ENCODE results near the gene MAML2.
A peak's percentile ranks its signal among the peaks of the same experiment; 100 is the strongest.

Gene MAML2

GRCh38 chr11:96004862-96005261 lies 338.1 kb downstream of the MAML2 start:
- Histone ChIP-seq H3K9ac (ENCODE audit: low read depth in 1 of 2, low read length in 2 of 2) (no peak overlapping the region), H3K4me3 (ENCODE audit: low read length in 2 of 2) (no peak overlapping the region), H3K27me3 (ENCODE audit: control insufficient read depth in 2 of 2, insufficient read depth in 2 of 2, low read length in 2 of 2) (no peaks in the 10 kb centered on the region), H3K36me3 (ENCODE audit: control insufficient read depth in 2 of 2, insufficient read depth in 2 of 2, low read length in 2 of 2) (no peaks in the 10 kb centered on the region), H3K9me3 (ENCODE audit: control insufficient read depth in 2 of 2, low read length in 2 of 2) (no peaks in the 10 kb centered on the region), H3K4me1 (ENCODE audit: control insufficient read depth in 2 of 2, insufficient read depth in 2 of 2, low read length in 2 of 2) (peaks cover 2 to 5% of the 10 kb centered on the region in 2 donors), H3K27ac (ENCODE audit: low read depth in 2 of 2, low read length in 2 of 2) (no peak overlapping the region)

GRCh38 chr11:96002754-96003290 lies 340.2 kb downstream of the MAML2 start:
- no peak overlapping the region for H3K9ac ChIP-seq (ENCODE audit: low read depth in 1 of 2, low read length in 2 of 2)
- H3K4me1 ChIP-seq (ENCODE audit: control insufficient read depth in 2 of 2, insufficient read depth in 2 of 2, low read length in 2 of 2) = peaks cover 5 to 7% of the 10 kb centered on the region in 2 donors
- no peak overlapping the region for H3K27ac ChIP-seq (ENCODE audit: low read depth in 2 of 2, low read length in 2 of 2)
- no peak overlapping the region for H3K4me3 ChIP-seq (ENCODE audit: low read length in 2 of 2)
- H3K36me3 ChIP-seq (ENCODE audit: control insufficient read depth in 2 of 2, insufficient read depth in 2 of 2, low read length in 2 of 2) = no peaks in the 10 kb centered on the region
- H3K9me3 ChIP-seq (ENCODE audit: control insufficient read depth in 2 of 2, low read length in 2 of 2) = no peaks in the 10 kb centered on the region
- H3K27me3 ChIP-seq (ENCODE audit: control insufficient read depth in 2 of 2, insufficient read depth in 2 of 2, low read length in 2 of 2) = no peaks in the 10 kb centered on the region

DNA sequence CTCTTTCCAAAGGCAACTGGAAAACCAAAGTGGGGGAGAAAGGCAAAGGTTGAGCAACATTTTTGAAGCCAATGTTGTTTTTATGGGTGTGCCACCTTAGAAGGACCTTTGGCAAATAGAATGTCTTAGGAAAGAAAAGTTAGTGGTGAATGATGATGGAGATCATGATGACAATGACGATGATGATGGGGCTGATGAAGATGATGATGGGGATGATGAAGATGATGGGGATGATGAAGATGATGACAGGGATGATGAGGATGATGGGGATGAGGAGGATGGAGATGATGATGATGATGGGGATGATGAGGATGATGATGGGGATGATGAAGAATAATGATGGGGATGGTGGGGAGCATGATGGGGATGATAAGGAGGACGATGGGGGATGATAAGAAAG lies 340.7 kb downstream of the MAML2 start:
- H3K4me1 ChIP-seq (ENCODE audit: control insufficient read depth in 2 of 2, insufficient read depth in 2 of 2, low read length in 2 of 2) = peaks cover 5 to 7% of the 10 kb centered on the region in 2 donors
- no peaks in the 10 kb centered on the region for H3K27me3 ChIP-seq (ENCODE audit: control insufficient read depth in 2 of 2, insufficient read depth in 2 of 2, low read length in 2 of 2)
- H3K9me3 ChIP-seq (ENCODE audit: control insufficient read depth in 2 of 2, low read length in 2 of 2) = no peaks in the 10 kb centered on the region
- H3K9ac ChIP-seq (ENCODE audit: low read depth in 1 of 2, low read length in 2 of 2) = no peak overlapping the region
- H3K36me3 ChIP-seq (ENCODE audit: control insufficient read depth in 2 of 2, insufficient read depth in 2 of 2, low read length in 2 of 2) = no peaks in the 10 kb centered on the region
- no peak overlapping the region for H3K4me3 ChIP-seq (ENCODE audit: low read length in 2 of 2)
- no peak overlapping the region for H3K27ac ChIP-seq (ENCODE audit: low read depth in 2 of 2, low read length in 2 of 2)

- Histone ChIP-seq H3K27me3 (ENCODE audit: control insufficient read depth in 2 of 2, insufficient read depth in 2 of 2, low read length in 2 of 2) (no peaks in the 10 kb centered on the region), H3K4me3 (ENCODE audit: low read length in 2 of 2) (no peak overlapping the region), H3K36me3 (ENCODE audit: control insufficient read depth in 2 of 2, insufficient read depth in 2 of 2, low read length in 2 of 2) (no peaks in the 10 kb centered on the region), H3K4me1 (ENCODE audit: control insufficient read depth in 2 of 2, insufficient read depth in 2 of 2, low read length in 2 of 2) (peaks cover 5 to 7% of the 10 kb centered on the region in 2 donors), H3K9ac (ENCODE audit: low read depth in 1 of 2, low read length in 2 of 2) (no peak overlapping the region), H3K9me3 (ENCODE audit: control insufficient read depth in 2 of 2, low read length in 2 of 2) (no peaks in the 10 kb centered on the region), H3K27ac (ENCODE audit: low read depth in 2 of 2, low read length in 2 of 2) (peak overlapping the region in 1 of 2 donors; percentile 11)
Measured at GRCh38 chr11:96001037-96001436, 342.0 kb downstream of the MAML2 start.

GRCh38 chr11:95999711-96000406 lies 343.1 kb downstream of the MAML2 start:
- H3K9me3 ChIP-seq (ENCODE audit: control insufficient read depth in 2 of 2, low read length in 2 of 2) = no peaks in the 10 kb centered on the region
- H3K4me1 ChIP-seq (ENCODE audit: control insufficient read depth in 2 of 2, insufficient read depth in 2 of 2, low read length in 2 of 2) = peaks cover 5 to 7% of the 10 kb centered on the region in 2 donors
- H3K4me3 ChIP-seq (ENCODE audit: low read length in 2 of 2) = no peak overlapping the region
- no peak overlapping the region for H3K9ac ChIP-seq (ENCODE audit: low read depth in 1 of 2, low read length in 2 of 2)
- no peaks in the 10 kb centered on the region for H3K36me3 ChIP-seq (ENCODE audit: control insufficient read depth in 2 of 2, insufficient read depth in 2 of 2, low read length in 2 of 2)
- peak overlapping the region; percentile 24 to 62 for H3K27ac ChIP-seq (ENCODE audit: low read depth in 2 of 2, low read length in 2 of 2)
- H3K27me3 ChIP-seq (ENCODE audit: control insufficient read depth in 2 of 2, insufficient read depth in 2 of 2, low read length in 2 of 2) = no peaks in the 10 kb centered on the region

GRCh38 chr11:95996621-95997235 lies 346.3 kb downstream of the MAML2 start:
- Histone ChIP-seq H3K9me3 (ENCODE audit: control insufficient read depth in 2 of 2, low read length in 2 of 2) (no peaks in the 10 kb centered on the region), H3K36me3 (ENCODE audit: control insufficient read depth in 2 of 2, insufficient read depth in 2 of 2, low read length in 2 of 2) (no peaks in the 10 kb centered on the region), H3K27ac (ENCODE audit: low read depth in 2 of 2, low read length in 2 of 2) (no peak overlapping the region)

DNA sequence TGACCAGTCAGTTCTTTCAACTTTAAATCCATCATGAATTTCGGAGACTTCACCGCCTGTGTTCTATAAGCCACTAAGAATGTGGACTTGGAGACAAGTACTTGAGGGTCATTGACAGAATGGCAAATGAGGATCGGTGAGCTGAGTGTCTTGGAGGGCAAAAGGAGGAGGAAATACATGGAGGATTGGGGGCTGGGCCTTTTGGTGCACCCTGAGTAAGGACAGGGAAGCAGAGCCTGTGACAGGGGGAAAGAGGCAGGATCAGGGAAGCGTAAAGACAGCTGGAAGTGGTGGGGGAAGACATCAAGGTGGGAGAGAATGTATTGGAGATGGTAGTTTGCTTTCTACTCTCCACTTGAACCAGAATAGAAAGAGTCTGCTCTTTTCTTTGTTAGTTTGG lies 348.7 kb downstream of the MAML2 start:
- Histone ChIP-seq H3K9me3 (ENCODE audit: control insufficient read depth in 2 of 2, low read length in 2 of 2) (no peaks in the 10 kb centered on the region), H3K27ac (ENCODE audit: low read depth in 2 of 2, low read length in 2 of 2) (no peak overlapping the region), H3K4me1 (ENCODE audit: control insufficient read depth in 2 of 2, insufficient read depth in 2 of 2, low read length in 2 of 2) (peaks cover 6 to 9% of the 10 kb centered on the region in 2 donors)

More at GRCh38 chr11:95996621-95997235, 346.3 kb downstream of the MAML2 start:
- Histone ChIP-seq H3K4me3 (ENCODE audit: low read length in 2 of 2) (no peak overlapping the region), H3K4me1 (ENCODE audit: control insufficient read depth in 2 of 2, insufficient read depth in 2 of 2, low read length in 2 of 2) (peaks cover 5 to 8% of the 10 kb centered on the region in 2 donors), H3K9ac (ENCODE audit: low read depth in 1 of 2, low read length in 2 of 2) (no peak overlapping the region), H3K27me3 (ENCODE audit: control insufficient read depth in 2 of 2, insufficient read depth in 2 of 2, low read length in 2 of 2) (no peaks in the 10 kb centered on the region)

GRCh38 chr11:95993438-95994298 lies 349.3 kb downstream of the MAML2 start:
- Histone ChIP-seq H3K4me3 (ENCODE audit: low read length in 2 of 2) (no peak overlapping the region), H3K36me3 (ENCODE audit: control insufficient read depth in 2 of 2, insufficient read depth in 2 of 2, low read length in 2 of 2) (no peaks in the 10 kb centered on the region), H3K9ac (ENCODE audit: low read depth in 1 of 2, low read length in 2 of 2) (no peak overlapping the region), H3K9me3 (ENCODE audit: control insufficient read depth in 2 of 2, low read length in 2 of 2) (no peaks in the 10 kb centered on the region), H3K27ac (ENCODE audit: low read depth in 2 of 2, low read length in 2 of 2) (no peak overlapping the region), H3K27me3 (ENCODE audit: control insufficient read depth in 2 of 2, insufficient read depth in 2 of 2, low read length in 2 of 2) (no peaks in the 10 kb centered on the region), H3K4me1 (ENCODE audit: control insufficient read depth in 2 of 2, insufficient read depth in 2 of 2, low read length in 2 of 2) (peaks cover 6 to 9% of the 10 kb centered on the region in 2 donors)

More for the DNA sequence above, 348.7 kb downstream of the MAML2 start:
- Histone ChIP-seq H3K27me3 (ENCODE audit: control insufficient read depth in 2 of 2, insufficient read depth in 2 of 2, low read length in 2 of 2) (no peaks in the 10 kb centered on the region), H3K36me3 (ENCODE audit: control insufficient read depth in 2 of 2, insufficient read depth in 2 of 2, low read length in 2 of 2) (no peaks in the 10 kb centered on the region), H3K9ac (ENCODE audit: low read depth in 1 of 2, low read length in 2 of 2) (no peak overlapping the region), H3K4me3 (ENCODE audit: low read length in 2 of 2) (no peak overlapping the region)

DNA sequence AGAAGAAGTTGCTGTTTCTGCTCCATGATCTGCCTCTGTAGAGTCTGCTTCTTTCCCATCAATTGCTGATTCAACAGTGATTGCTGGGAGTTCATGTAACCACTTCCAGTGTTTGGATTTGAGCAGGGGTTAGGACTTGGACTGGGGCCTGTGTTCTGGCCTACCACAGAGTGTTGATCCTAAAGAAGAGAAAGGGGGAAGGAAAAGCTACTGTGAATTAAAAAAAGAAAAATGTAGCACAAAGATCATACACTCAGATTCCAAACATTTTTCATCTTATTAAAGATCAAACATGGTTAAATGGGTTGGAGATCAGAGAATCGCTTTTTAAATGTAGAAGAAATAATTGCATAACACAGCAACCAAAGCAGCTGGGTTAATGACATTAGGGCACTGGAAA lies 351.4 kb downstream of the MAML2 start:
- Histone ChIP-seq H3K9me3 (ENCODE audit: control insufficient read depth in 2 of 2, low read length in 2 of 2) (no peaks in the 10 kb centered on the region), H3K9ac (ENCODE audit: low read depth in 1 of 2, low read length in 2 of 2) (no peak overlapping the region), H3K4me1 (ENCODE audit: control insufficient read depth in 2 of 2, insufficient read depth in 2 of 2, low read length in 2 of 2) (peaks cover 6% of the 10 kb centered on the region in 2 donors), H3K27ac (ENCODE audit: low read depth in 2 of 2, low read length in 2 of 2) (peak overlapping the region in 1 of 2 donors; percentile 2), H3K4me3 (ENCODE audit: low read length in 2 of 2) (no peak overlapping the region), H3K36me3 (ENCODE audit: control insufficient read depth in 2 of 2, insufficient read depth in 2 of 2, low read length in 2 of 2) (no peaks in the 10 kb centered on the region), H3K27me3 (ENCODE audit: control insufficient read depth in 2 of 2, insufficient read depth in 2 of 2, low read length in 2 of 2) (no peaks in the 10 kb centered on the region)

DNA sequence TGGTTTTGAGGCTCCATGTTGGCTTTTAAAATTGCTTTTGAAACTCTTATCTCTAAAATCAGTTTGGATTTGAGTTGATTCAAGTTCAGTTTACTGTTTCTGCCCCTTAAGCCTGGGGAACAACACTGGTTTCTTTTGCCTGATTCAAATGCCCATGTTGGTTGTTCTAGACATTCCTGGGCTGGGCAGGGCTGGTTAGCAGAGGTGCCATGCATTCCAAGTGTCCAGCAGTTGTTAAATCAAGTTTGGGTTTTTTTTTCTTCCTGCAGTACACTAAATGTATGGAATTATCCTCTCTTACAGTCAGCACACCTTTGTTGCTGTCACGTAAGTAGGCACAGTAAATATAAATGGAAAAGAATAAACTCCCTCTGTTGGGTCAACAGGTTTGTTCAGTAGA lies 351.9 kb downstream of the MAML2 start:
- H3K9ac ChIP-seq (ENCODE audit: low read depth in 1 of 2, low read length in 2 of 2) = no peak overlapping the region
- no peaks in the 10 kb centered on the region for H3K27me3 ChIP-seq (ENCODE audit: control insufficient read depth in 2 of 2, insufficient read depth in 2 of 2, low read length in 2 of 2)
- H3K4me1 ChIP-seq (ENCODE audit: control insufficient read depth in 2 of 2, insufficient read depth in 2 of 2, low read length in 2 of 2) = peaks cover 6% of the 10 kb centered on the region in 2 donors
- no peaks in the 10 kb centered on the region for H3K9me3 ChIP-seq (ENCODE audit: control insufficient read depth in 2 of 2, low read length in 2 of 2)
- no peaks in the 10 kb centered on the region for H3K36me3 ChIP-seq (ENCODE audit: control insufficient read depth in 2 of 2, insufficient read depth in 2 of 2, low read length in 2 of 2)
- H3K27ac ChIP-seq (ENCODE audit: low read depth in 2 of 2, low read length in 2 of 2) = no peak overlapping the region
- H3K4me3 ChIP-seq (ENCODE audit: low read length in 2 of 2) = no peak overlapping the region
